GM18951 (cell line): ENCODE data around the gene DYSF.

Experiments
- POLR2A ChIP-seq: IDR thresholded peaks from 4 replicates; pipeline ENCODE4 v1.6.1; 2011; ENCODE audit warnings: mild to moderate bottlenecking; ENCODE audit not compliant: insufficient read length, insufficient read depth; ENCODE audit errors: extremely low read depth
- in situ Hi-C: fragments of 300-500 bp; cut with MboI; formaldehyde crosslinking; loops from one replicate; pipeline ENCODE4 v1.12.0; 2022; ENCODE audit warnings: low sequenced_read_pairs, mixed read lengths, inconsistent platforms; ENCODE audit not compliant: unreplicated experiment

The DYSF gene

DNA sequence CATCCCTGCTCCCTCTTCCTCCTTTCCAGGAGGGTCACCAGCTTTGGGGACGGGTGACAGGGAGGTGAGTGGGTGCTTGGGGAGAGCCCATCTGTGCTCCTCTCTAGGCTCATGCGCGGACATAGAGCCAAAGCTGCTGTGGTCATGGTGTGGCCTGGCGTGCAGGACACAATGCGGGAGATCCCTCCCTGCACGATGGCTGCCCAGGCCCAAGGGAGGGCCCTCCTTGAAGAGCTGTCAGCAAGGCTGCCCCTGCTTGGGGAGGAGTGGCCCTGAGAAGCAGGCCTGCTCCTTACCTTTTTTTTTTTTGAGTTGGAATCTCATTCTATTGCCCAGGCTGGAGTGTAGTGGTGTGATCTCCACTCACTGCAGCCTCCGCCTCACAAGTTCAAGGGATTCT, 111.4 kb downstream of the DYSF start:
- TF ChIP-seq POLR2A, result no peak
- in situ Hi-C loops, result no loop called here

DNA sequence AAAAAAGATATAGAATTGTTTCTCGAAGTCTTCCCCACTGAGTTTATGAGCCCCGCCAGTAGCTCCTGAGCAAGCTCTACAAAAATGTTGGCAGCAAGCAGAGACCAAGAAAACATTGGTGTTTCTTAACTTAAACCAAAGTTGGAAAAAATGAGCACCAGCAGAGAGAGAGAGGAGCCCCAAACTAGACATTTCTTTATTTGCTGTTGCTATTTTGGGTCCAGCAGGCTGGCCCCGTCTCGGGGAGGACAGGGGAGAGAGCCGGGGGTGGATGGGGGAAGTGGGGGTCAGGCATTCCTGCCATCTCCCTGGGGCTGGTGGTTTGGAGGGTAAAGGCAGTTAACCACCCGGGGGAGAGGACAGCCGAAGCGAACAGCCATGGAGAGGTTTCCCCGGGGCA, 113.0 kb downstream of the DYSF start:
- in situ Hi-C loops, result no loop called here
- no peak for TF ChIP-seq POLR2A

DNA sequence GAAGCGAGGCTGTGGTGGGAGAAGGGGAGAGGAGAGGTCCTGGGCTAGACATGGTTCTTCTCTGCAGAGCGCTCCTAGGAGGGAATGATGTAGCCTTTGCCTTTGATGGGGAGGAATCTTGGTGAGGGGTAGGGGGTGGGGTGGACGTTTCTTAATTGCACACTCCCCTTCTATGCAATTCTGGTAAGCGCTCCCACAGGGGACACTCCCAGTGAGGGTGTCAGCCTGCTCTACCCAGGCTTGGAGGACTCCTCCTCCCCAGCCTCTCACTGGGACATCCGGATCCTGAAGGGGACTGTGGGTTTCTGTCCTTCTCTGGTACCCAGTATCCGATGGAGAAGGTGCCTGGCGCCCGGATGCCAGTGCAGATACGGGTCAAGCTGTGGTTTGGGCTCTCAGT, 114.3 kb downstream of the DYSF start:
- TF ChIP-seq POLR2A, result no peak
- in situ Hi-C loops, result no loop called here

DNA sequence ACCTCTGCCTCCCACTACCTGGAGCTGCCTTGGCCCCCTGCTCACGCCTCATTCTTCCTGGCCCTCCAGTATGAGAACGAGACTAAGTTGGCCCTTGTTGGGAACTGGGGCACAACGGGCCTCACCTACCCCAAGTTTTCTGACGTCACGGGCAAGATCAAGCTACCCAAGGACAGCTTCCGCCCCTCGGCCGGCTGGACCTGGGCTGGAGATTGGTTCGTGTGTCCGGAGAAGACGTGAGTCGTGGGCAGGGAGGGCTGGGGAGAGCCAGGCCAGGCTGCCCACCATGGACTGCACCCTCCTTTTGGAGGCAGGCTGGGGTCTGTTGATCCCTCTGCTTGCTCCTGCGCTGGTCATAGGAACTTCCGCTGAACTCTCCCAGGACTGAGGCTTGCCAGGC, 114.7 kb downstream of the DYSF start:
- TF ChIP-seq POLR2A, result no peak
- in situ Hi-C loops, result no loop called here

DNA sequence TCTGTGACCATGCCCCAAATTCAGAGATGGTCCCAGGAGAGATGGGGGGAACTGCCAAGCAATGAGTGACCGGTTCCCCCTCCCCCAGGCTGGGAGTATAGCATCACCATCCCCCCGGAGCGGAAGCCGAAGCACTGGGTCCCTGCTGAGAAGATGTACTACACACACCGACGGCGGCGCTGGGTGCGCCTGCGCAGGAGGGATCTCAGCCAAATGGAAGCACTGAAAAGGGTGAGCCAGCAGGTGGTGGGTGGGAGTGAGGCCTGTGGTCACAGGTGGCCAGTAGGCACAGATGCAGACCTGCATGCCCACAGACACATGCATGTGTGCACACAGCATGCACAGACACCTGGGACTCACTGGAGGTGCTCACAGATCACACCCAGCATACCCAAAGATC, 117.2 kb downstream of the DYSF start:
- no peak for TF ChIP-seq POLR2A
- in situ Hi-C loops, result no loop called here

DNA sequence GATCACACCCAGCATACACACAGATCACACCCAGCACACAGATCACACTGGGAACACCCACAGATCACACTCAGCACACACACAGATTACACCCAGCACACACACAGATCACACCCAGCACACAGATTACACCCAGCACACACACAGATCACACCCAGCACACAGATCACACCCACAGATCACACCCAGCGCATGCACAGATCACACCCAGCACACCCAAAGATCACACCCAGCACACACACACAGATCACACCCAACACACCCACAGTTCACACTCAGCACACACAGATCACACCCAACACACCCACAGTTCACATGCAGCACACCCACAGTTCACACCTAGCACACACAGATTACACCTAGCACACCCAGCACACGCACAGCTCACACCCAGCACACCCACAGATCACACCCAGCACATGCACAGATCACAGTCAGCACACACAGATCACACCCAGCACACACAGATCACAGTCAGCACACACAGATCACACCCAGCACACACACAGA, 117.6 kb downstream of the DYSF start:
- TF ChIP-seq POLR2A, result no peak
- in situ Hi-C loops, result no loop called here

DNA sequence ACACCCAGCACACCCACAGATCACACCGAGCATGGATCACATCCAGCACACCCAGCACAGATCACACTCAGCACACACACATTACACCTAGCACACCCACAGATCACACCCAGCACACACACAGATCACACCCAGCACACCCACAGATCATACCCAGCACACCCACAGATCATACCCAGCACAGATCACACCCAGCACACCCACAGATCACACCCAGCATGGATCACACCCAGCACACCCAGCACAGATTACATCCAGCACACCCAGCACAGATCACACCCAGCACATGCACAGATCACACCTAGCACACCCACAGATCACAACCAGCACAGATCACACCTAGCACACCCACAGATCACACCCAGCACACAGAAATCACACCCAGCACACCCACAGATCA, 118.6 kb downstream of the DYSF start:
- TF ChIP-seq POLR2A, result no peak
- in situ Hi-C loops, result no loop called here

DNA sequence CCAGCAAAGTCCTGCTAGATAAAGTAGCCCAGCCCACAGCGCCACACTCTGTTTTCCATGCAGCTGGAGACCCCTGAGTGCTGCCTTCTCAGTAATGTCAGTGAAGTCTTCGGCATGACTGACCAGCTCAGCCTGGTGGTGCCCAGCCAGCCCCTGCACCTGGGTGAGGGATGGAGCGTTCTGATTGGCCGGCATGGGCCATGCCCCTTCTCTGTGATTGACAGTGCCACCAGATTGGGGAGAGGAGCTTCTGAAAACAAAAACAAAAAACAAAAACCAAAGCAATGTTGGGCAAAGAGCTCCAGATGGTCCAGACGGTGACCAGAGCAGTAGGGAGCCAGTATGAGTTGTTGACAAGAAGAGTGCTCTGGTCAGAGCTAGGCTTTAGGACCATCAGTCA, 122.6 kb downstream of the DYSF start:
- in situ Hi-C loops, result no loop called here
- no peak for TF ChIP-seq POLR2A

DNA sequence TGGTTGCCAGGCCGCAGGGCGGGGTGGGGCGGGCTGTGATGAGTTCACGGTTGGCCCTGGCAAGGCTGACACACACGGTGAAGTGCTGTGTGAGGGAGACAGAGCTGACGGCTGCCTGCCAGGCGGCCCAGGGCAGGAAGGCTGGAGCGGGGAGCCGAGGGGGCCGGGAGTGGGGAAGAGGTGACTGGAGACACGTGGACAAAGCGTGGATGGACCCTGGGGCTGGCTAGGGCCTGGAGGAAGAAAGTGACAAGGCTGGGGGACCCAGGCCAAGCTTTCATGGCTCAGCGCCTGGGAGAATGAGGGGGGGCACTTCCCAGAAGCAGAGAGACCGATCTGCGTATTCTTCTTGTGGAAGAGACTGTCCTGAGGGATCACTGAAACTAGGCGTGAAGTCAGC, 123.2 kb downstream of the DYSF start:
- TF ChIP-seq POLR2A, result no peak
- in situ Hi-C loops, result no loop called here

DNA sequence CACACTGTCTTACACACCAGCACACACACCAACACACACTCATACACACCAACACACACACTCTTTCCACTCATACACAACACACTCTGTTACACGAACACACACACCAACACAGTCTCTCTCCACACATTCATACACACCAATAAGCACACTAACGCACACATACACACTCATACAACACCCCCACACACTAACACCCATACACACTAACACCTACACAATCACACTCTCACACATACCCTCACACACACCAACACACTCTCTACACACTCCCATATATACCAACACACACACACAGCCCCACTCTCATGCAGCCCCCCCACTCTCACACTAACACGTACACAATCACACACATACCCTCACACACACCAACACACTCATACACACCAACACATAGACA, 123.8 kb downstream of the DYSF start:
- no peak for TF ChIP-seq POLR2A
- in situ Hi-C loops, result no loop called here

DNA sequence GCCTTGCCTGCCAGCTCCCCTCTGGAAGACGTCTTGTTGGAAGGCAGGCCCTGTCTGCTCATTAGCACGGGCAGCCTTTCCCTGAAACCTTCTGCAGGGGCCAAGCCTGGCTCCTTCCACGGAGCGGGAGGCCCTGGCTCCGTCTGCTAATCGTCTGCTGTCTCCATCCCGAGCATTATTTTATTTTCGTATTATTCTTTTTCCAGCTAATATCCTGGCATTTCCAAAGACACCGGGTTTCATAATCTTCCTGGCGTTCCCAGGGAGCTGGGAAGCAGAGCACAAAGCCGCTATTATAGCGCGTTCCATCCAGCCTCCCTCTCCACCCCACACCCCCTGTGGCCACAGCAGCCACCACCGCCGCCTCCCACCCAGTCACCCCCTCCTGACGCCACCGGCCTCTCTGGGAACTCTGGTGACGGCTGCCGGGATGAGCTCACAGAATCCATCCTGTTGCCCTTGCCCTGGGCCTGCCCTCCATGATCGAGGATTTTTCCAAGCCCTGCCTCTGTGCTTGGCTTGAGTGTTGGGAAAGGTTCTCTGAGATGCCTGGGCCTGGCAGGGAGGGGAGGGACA, 125.5 kb downstream of the DYSF start:
- in situ Hi-C loops, result no loop called here
- no peak for TF ChIP-seq POLR2A

DNA sequence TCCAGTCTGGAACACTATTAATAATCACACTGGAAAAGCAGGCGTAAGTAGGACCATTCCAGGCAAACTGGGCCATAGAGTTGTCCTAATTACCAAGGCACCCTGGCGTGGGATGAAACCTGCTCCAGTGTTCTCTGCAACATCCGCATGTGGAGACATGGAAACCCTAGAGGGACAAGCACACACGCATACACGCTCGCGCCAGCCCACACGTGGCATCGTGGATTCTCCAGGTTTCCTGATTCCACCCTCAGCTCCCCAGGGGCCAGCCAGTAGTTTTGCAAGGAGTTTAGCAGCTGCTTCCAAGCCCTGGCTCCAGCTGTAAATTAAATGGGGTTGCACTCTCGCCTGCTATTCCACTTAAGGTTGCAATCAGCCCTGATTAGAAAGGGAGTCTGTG, 127.7 kb downstream of the DYSF start:
- TF ChIP-seq POLR2A, result no peak
- in situ Hi-C loops, result no loop called here

DNA sequence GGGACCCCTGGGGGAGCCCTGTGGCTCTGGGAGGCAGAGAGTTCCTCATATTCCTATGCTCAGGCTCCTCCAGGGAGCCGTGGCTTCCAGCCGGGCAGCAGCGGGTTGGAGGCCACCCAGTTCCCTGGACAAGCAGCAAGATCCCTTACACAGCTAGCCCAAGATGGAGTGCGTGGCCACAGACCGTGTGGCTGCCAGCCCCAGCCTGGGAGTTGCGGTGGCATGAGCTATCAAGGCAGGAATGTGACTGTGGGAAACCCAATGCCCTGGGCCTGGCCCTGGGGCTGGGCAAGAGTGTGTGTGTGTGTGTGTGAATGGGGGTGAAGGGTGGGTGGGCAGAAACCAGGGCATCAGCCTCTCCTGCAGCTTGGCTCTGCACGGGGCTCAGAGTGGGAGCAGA, 130.5 kb downstream of the DYSF start:
- in situ Hi-C loops, result no loop called here
- TF ChIP-seq POLR2A, result no peak

DNA sequence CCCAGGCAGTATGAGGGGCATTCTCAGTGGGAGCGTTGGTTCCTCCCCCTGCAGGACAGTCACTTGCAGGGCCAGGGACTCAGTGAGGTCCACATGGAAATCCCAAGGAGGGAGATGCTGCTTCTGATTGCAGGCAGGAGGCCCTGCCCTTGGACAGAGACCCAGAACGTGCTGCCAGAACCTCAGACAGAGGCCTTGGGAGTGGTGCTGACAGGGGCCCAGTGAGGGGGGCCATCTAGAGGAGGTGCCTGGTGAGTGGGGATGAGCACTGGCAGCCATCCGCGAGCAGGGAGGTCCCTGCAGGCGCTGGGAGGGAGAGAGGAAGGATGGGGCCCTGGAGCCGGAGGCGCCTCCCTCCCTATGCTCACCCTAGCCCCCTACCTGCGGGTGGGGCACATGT, 133.1 kb downstream of the DYSF start:
- in situ Hi-C loops, result no loop called here
- TF ChIP-seq POLR2A, result no peak
